H1 (cell line): ENCODE data around the gene XCL1. TPM values are rescaled to one million over a fixed set of nuclear protein-coding genes. Genes with fewer than 3 reads are reported as not detected.

Experiments used
- CTCF ChIA-PET: fragments of 300-600 bp; sonication (Branson Sonifier 250); formaldehyde crosslinking; loops from one replicate; lab custom pipeline; 2021; ENCODE audit not compliant: partially characterized antibody; lab: Charles Lee
- POLR2A ChIA-PET: fragments of 300-600 bp; sonication (Branson Sonifier 250); formaldehyde crosslinking; loops from one replicate; lab custom pipeline; 2021; ENCODE audit warnings: inconsistent platforms; ENCODE audit not compliant: partially characterized antibody; lab: Charles Lee
- DNase-seq, 2 experiments: peaks; one replicate each; pipeline versions ENCODE4 v3.0.0 to v3.0.0-alpha.2; 2010 to 2022; ENCODE audit warnings: low spot score in 2 of 2, low read depth in 1 of 2, mixed read lengths in 1 of 2
- FAIRE-seq: peaks from 2 replicates; lab custom pipeline; 2011; peaks lifted over from hg19 to GRCh38; lab: Jason Lieb, UNC
- H2AFZ ChIP-seq: 2 replicates; pipeline ENCODE4 v1.8.1; 2012; ENCODE audit warnings: low read length, inconsistent platforms
- H2AK5ac ChIP-seq: 2 replicates; pipeline ENCODE4 v1.6.1; 2013; ENCODE audit warnings: low read depth, low read length
- H2BK120ac ChIP-seq: replicated peaks from 2 replicates; pipeline ENCODE3; 2013; ENCODE audit warnings: low read depth, low read length, inconsistent platforms
- H2BK12ac ChIP-seq: 2 replicates; pipeline ENCODE4 v1.6.1; 2013; ENCODE audit warnings: low read depth, low read length
- H2BK15ac ChIP-seq: 2 replicates; pipeline ENCODE4 v1.6.1; 2013; ENCODE audit warnings: low read length
- H2BK20ac ChIP-seq: 2 replicates; pipeline ENCODE4 v1.6.1; 2013; ENCODE audit warnings: low read length
- H2BK5ac ChIP-seq: 2 replicates; pipeline ENCODE4 v1.6.1; 2013; ENCODE audit warnings: low read depth, low read length
- H3K14ac ChIP-seq: 2 replicates; pipeline ENCODE4 v1.6.1; 2013; ENCODE audit warnings: inconsistent platforms; ENCODE audit not compliant: insufficient read length
- H3K18ac ChIP-seq: 2 replicates; pipeline ENCODE4 v1.6.1; 2013; ENCODE audit warnings: low read length; ENCODE audit errors: extremely low read depth
- H3K23ac ChIP-seq: 2 replicates; pipeline ENCODE4 v1.6.1; 2013; ENCODE audit warnings: inconsistent platforms; ENCODE audit not compliant: insufficient read length
- H3K23me2 ChIP-seq: 2 replicates; pipeline ENCODE4 v1.6.1; 2013; ENCODE audit warnings: low read depth, low read length
- H3K27ac ChIP-seq: 2 replicates; pipeline ENCODE4 v1.6.1; 2011; ENCODE audit warnings: low read depth, low read length, inconsistent platforms
- H3K27me3 ChIP-seq, 4 experiments: replicated peaks in 1 of 4; 1 replicate in 1 of 4; 2 replicates in 3 of 4; pipeline versions ENCODE4 v1.6.1 to v1.8.1; 2011 to 2013; ENCODE audit warnings: low read length in 3 of 4, mild to moderate bottlenecking in 3 of 4, inconsistent platforms in 2 of 4, mixed read lengths in 2 of 4, moderate library complexity in 1 of 4; ENCODE audit not compliant: control insufficient read depth in 3 of 4, insufficient read depth in 3 of 4; ENCODE audit errors: extremely low read depth in 1 of 4
- H3K36me3 ChIP-seq, 4 experiments: 2 replicates each; pipeline versions ENCODE4 v1.6.1 to v1.8.1; 2011 to 2013; ENCODE audit warnings: mild to moderate bottlenecking in 4 of 4, low read length in 3 of 4, moderate library complexity in 2 of 4, control low read depth in 1 of 4, inconsistent platforms in 1 of 4; ENCODE audit not compliant: insufficient read depth in 4 of 4, control insufficient read depth in 2 of 4
- H3K4ac ChIP-seq: replicated peaks from 2 replicates; pipeline ENCODE3; 2013; ENCODE audit warnings: low read length, low read depth, mixed read lengths, inconsistent platforms; ENCODE audit not compliant: insufficient read length
- H3K4me1 ChIP-seq, 4 experiments: replicated peaks in 1 of 4; 1 replicate in 1 of 4; 2 replicates in 3 of 4; pipeline versions ENCODE4 v1.6.1 to v1.8.1; 2011 to 2013; ENCODE audit warnings: low read length in 3 of 4, inconsistent platforms in 2 of 4, mixed read lengths in 1 of 4; ENCODE audit not compliant: insufficient read depth in 4 of 4, control insufficient read depth in 3 of 4
- H3K4me2 ChIP-seq, 2 experiments: 2 replicates each; pipeline versions ENCODE4 v1.6.1 to v1.8.1; 2011 to 2013; ENCODE audit warnings: low read depth in 2 of 2, low read length in 2 of 2, control low read depth in 1 of 2, inconsistent platforms in 1 of 2, mild to moderate bottlenecking in 1 of 2; ENCODE audit not compliant: insufficient read depth in 1 of 2
- H3K4me3 ChIP-seq, 4 experiments: fragments of 200-600, 300-600 bp in 1 of 4; sonication (generic), shearing (Covaris generic), sonication (Bioruptor Twin) in 1 of 4; 2 replicates each; pipeline versions ENCODE4 v1.5.1 to v1.8.1; 2011 to 2016; ENCODE audit warnings: low read length in 4 of 4, low read depth in 3 of 4, control low read depth in 2 of 4, inconsistent platforms in 2 of 4, mild to moderate bottlenecking in 2 of 4, mixed read lengths in 1 of 4, moderate library complexity in 1 of 4; ENCODE audit not compliant: insufficient read depth in 2 of 4; ENCODE audit errors: extremely low read depth in 1 of 4
- H3K56ac ChIP-seq: replicated peaks from 2 replicates; pipeline ENCODE3; 2013; ENCODE audit warnings: low read depth, mild to moderate bottlenecking, mixed read lengths, low read length, inconsistent platforms; ENCODE audit not compliant: insufficient read length
- H3K79me1 ChIP-seq: 2 replicates; pipeline ENCODE4 v1.6.1; 2013; ENCODE audit warnings: low read depth, low read length, control low read depth
- H3K79me2 ChIP-seq, 2 experiments: 2 replicates each; pipeline versions ENCODE4 v1.6.1 to v1.8.1; 2012 to 2013; ENCODE audit warnings: low read length in 2 of 2, mild to moderate bottlenecking in 2 of 2, inconsistent platforms in 1 of 2; ENCODE audit not compliant: insufficient read depth in 2 of 2, control insufficient read depth in 1 of 2
- H3K9ac ChIP-seq, 4 experiments: replicated peaks in 1 of 4; 1 replicate in 1 of 4; 2 replicates in 3 of 4; pipeline versions ENCODE4 v1.6.1 to v1.8.1; 2011 to 2013; ENCODE audit warnings: low read depth in 3 of 4, low read length in 3 of 4, control low read depth in 2 of 4, mild to moderate bottlenecking in 2 of 4, moderate library complexity in 2 of 4, inconsistent platforms in 1 of 4; ENCODE audit errors: extremely low read depth in 1 of 4
- H3K9me3 ChIP-seq, 2 experiments: 2 replicates each; pipeline versions ENCODE4 v1.6.1 to v1.8.1; 2012 to 2013; ENCODE audit warnings: mild to moderate bottlenecking in 2 of 2, moderate library complexity in 2 of 2, control low read depth in 1 of 2, inconsistent platforms in 1 of 2, low read depth in 1 of 2, low read length in 1 of 2, mixed read lengths in 1 of 2; ENCODE audit not compliant: insufficient read depth in 2 of 2
- H4K20me1 ChIP-seq, 2 experiments: replicated peaks in 1 of 2; 2 replicates each; pipeline versions ENCODE3 to v1.8.1; 2011 to 2013; ENCODE audit warnings: inconsistent platforms in 2 of 2, low read length in 2 of 2, mild to moderate bottlenecking in 1 of 2; ENCODE audit not compliant: insufficient read depth in 2 of 2, control insufficient read depth in 1 of 2
- H4K5ac ChIP-seq: 2 replicates; pipeline ENCODE4 v1.6.1; 2013; ENCODE audit warnings: low read length, low read depth, mixed read lengths, inconsistent platforms; ENCODE audit not compliant: insufficient read length
- H4K8ac ChIP-seq: 2 replicates; pipeline ENCODE4 v1.8.0; 2013; ENCODE audit warnings: mild to moderate bottlenecking, moderate library complexity, low read length, inconsistent platforms; ENCODE audit not compliant: insufficient read depth; ENCODE audit errors: extremely low read depth
- H4K91ac ChIP-seq: replicated peaks from 2 replicates; pipeline ENCODE3; 2013; ENCODE audit warnings: low read length, mixed read lengths, inconsistent platforms; ENCODE audit not compliant: insufficient read length
- ATF3 ChIP-seq: IDR thresholded peaks from 2 replicates; pipeline ENCODE4 v1.6.1; 2011; ENCODE audit warnings: low read depth, mild to moderate bottlenecking, low read length; ENCODE audit not compliant: insufficient read depth
- PHF8 ChIP-seq: fragments of 200-600 bp; sonication (generic); conservative IDR thresholded peaks from 2 replicates; pipeline ENCODE4 v1.7.1; 2012; ENCODE audit warnings: low read depth, mild to moderate bottlenecking, inconsistent platforms, low read length, moderate library complexity
- RFX5 ChIP-seq: IDR thresholded peaks from 2 replicates; pipeline ENCODE4 v1.6.1; 2011; ENCODE audit warnings: low read depth, low read length, improper control_type of control experiment, borderline replicate concordance
- SP2 ChIP-seq: IDR thresholded peaks from 2 replicates; pipeline ENCODE4 v1.6.1; 2012; ENCODE audit warnings: mild to moderate bottlenecking, low read length, inconsistent platforms
- TAF1 ChIP-seq: IDR thresholded peaks from 2 replicates; pipeline ENCODE4 v1.6.1; 2011; ENCODE audit warnings: mild to moderate bottlenecking, low read depth, low read length
- WGBS, 2 experiments: shearing (Covaris generic) in 1 of 2; methylation state at CpG; one replicate each; pipeline versions ENCODE4 v1.1.6 to v1.1.7; 2013 to 2015; ENCODE audit warnings: low lambda C conversion rate in 2 of 2, mixed read lengths in 2 of 2, inconsistent platforms in 1 of 2, low coverage in 1 of 2, missing lambda C conversion rate in 1 of 2; ENCODE audit not compliant: insufficient replicate concordance in 2 of 2, insufficient coverage in 1 of 2, insufficient read length in 1 of 2; ENCODE audit errors: extremely low coverage in 1 of 2, missing lambda C conversion rate in 1 of 2; 5-methylcytosine and 5-hydroxymethylcytosine counted together
- polyA plus RNA-seq, 7 experiments: library from polyadenylated mRNA; depleted of rRNA in 3 of 7; stranded (reverse) in 5 of 7; unstranded in 2 of 7; fragments of >200 nt in 5 of 7; fragments of 200-250 nt in 2 of 7; gene quantifications; 1 replicate in 5 of 7; 2 replicates in 1 of 7; 4 replicates in 1 of 7; pipeline versions ENCODE4 v1.2.1 to v1.2.3, GENCODE V29; 2011 to 2013; ENCODE audit warnings: missing spikeins in 2 of 7, mixed read lengths in 2 of 7
- total RNA-seq: library from RNA; stranded (reverse); fragmentation: NEBNext Ultra II Directional; extraction: Animal tissue kit (Norgen Biotek cat#: 25700); gene quantifications from 2 replicates; pipeline ENCODE4 v1.2.1, GENCODE V29; 2021
- TF ChIP-seq, protein P1 (sequence below): IDR thresholded peaks from 2 replicates; pipeline ENCODE4 v1.6.1; 2011; ENCODE audit warnings: low read length, improper control_type of control experiment

The XCL1 gene
- total and polyA plus RNA-seq, 2 of the 8 experiments (the other 6 are each of a cell fraction or from before 2014, with no cell fraction given) = 0.39 to 0.63 TPM

DNA sequence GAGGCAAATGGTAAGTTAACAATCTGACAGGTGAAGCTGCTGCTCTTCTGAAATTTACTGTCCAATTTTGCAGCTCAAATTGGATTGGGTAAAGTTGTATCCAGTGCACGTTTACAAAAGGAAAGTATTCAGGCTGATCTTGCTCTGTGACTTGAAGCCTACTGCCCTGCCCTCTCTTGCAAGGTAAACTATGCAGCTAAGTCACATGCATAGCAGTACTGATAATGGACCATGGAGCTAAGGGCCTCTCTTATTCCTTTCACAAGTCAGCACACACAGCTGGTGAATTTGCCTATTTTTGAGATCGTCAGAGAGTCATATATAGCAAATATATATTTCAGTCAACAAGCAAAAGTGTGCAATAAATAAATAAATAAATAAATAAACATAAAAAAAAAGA, 23.2 kb downstream of the XCL1 start:
- no peak overlapping the region for H2BK12ac ChIP-seq
- CTCF ChIA-PET = interaction anchor here (0.6 to 3.8 kb wide), 8 partner anchors 21 to 1329 kb away, joined by 3 to 22 read pairs (median 4); no protein-coding TSS in a partner anchor
- no peak overlapping the region for H3K18ac ChIP-seq
- H3K23me2 ChIP-seq = no peaks in the 10 kb centered on the region
- H3K4me1 ChIP-seq = no peaks in the 10 kb centered on the region
- no peak overlapping the region for H2AFZ ChIP-seq
- WGBS, 2 experiments = 79% methylated on average over 2 of the region's 2 CpGs; no CpG with 5 or more reads in 1 of the 2 experiments
- no peak for FAIRE-seq
- H3K4me2 ChIP-seq = no peak overlapping the region
- no peak overlapping the region for H3K14ac ChIP-seq
- POLR2A ChIA-PET = interaction anchor here (1.0 kb wide), 1 partner anchor 21 kb away, joined by 4 read pairs; no protein-coding TSS in a partner anchor
- H3K9ac ChIP-seq = no peak overlapping the region
- no peak overlapping the region for H2BK5ac ChIP-seq
- no peak overlapping the region for H3K4ac ChIP-seq
- no peaks in the 10 kb centered on the region for H3K9me3 ChIP-seq
- H3K23ac ChIP-seq = no peak overlapping the region
- H2BK20ac ChIP-seq = no peak overlapping the region
- H3K27ac ChIP-seq = no peak overlapping the region
- H3K36me3 ChIP-seq = no peaks in the 10 kb centered on the region
- H2BK120ac ChIP-seq = no peak overlapping the region
- no peak for DNase-seq
- H2AK5ac ChIP-seq = no peak overlapping the region
- H3K56ac ChIP-seq = no peak overlapping the region
- H2BK15ac ChIP-seq = no peak overlapping the region
- H3K4me3 ChIP-seq = no peak overlapping the region
- no peak for TF ChIP-seq SP2
- no peak for TF ChIP-seq ATF3
- TF ChIP-seq, protein P1, sequence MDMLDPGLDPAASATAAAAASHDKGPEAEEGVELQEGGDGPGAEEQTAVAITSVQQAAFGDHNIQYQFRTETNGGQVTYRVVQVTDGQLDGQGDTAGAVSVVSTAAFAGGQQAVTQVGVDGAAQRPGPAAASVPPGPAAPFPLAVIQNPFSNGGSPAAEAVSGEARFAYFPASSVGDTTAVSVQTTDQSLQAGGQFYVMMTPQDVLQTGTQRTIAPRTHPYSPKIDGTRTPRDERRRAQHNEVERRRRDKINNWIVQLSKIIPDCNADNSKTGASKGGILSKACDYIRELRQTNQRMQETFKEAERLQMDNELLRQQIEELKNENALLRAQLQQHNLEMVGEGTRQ = no peak
- no peak for TF ChIP-seq RFX5
- TF ChIP-seq TAF1 = no peak
- TF ChIP-seq PHF8 = no peak
- H4K8ac ChIP-seq = no peak overlapping the region
- H3K79me1 ChIP-seq = no peaks in the 10 kb centered on the region
- H4K91ac ChIP-seq = no peak overlapping the region
- no peaks in the 10 kb centered on the region for H3K79me2 ChIP-seq
- no peaks in the 10 kb centered on the region for H4K20me1 ChIP-seq
- H3K27me3 ChIP-seq = no peaks in the 10 kb centered on the region
- H4K5ac ChIP-seq = no peak overlapping the region
